ENCODE results near the gene XYLT1.

The XYLT1 gene

DNA sequence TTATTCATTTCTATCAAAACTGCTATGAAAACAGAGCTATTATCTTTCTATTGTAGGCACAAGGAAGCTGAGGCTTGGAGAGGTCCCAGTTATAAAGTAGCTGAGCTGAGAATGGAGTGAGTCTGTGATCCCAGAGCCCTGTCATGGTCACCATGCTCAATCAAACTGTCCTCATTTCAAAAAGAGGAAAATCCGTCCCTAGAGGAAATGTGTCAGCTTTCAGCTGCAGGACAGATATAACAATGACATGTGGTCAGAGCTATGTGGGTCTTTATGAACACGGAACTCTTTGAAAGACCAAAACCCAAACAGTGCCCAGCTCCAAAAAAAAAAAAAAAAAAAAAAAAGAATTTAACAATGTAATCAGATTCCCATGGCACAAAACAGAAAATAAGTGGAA lies 266.1 kb downstream of the XYLT1 start:
- no peak for TF ChIP-seq POU2F2 (IDR thresholded peaks at IDR 0.05; ENCODE audit: low read depth, low read length)
- no peak for TF ChIP-seq POLR2A (IDR thresholded peaks at IDR 0.05; ENCODE audit: low read depth, low read length)
- no peak for TF ChIP-seq TAF1 (IDR thresholded peaks at IDR 0.05; ENCODE audit: low read depth, low read length)
- TF ChIP-seq SPI1 (IDR thresholded peaks at IDR 0.05; ENCODE audit: low read depth, low read length) = no peak
- TF ChIP-seq POLR2AphosphoS5 (IDR thresholded peaks at IDR 0.05; ENCODE audit: low read depth, low read length) = no peak
- no peak for TF ChIP-seq PAX5 (IDR thresholded peaks at IDR 0.05; ENCODE audit: insufficient read depth, low read length, severe bottlenecking)
- DNase-seq (ENCODE audit: insufficient read length, low spot score) = no peak
- no peak for FAIRE-seq

DNA sequence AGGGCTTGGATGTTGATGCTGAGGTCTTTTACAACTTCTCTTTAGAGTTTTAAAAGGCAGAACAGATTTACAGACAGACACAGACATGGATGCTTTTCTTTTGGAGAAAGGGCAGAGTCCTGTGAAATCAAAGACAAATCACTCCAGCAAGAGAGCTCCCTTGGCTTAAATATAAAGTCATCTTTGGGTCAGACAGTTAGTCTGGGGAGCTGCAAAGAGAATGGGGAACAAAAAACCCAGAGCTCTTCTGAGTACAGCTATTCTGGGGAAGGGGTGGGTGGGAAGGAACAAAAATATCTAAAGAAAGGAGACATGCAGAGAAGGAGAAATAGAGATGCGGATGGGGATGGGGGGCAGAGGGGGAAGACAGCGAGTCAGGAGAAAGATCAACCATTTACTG lies 266.6 kb downstream of the XYLT1 start:
- DNase-seq (ENCODE audit: insufficient read length, low spot score) = no peak
- TF ChIP-seq SPI1 (IDR thresholded peaks at IDR 0.05; ENCODE audit: low read depth, low read length) = no peak
- no peak for TF ChIP-seq TAF1 (IDR thresholded peaks at IDR 0.05; ENCODE audit: low read depth, low read length)
- no peak for TF ChIP-seq POLR2AphosphoS5 (IDR thresholded peaks at IDR 0.05; ENCODE audit: low read depth, low read length)
- no peak for TF ChIP-seq POLR2A (IDR thresholded peaks at IDR 0.05; ENCODE audit: low read depth, low read length)
- TF ChIP-seq PAX5 (IDR thresholded peaks at IDR 0.05; ENCODE audit: insufficient read depth, low read length, severe bottlenecking) = no peak
- no peak for TF ChIP-seq POU2F2 (IDR thresholded peaks at IDR 0.05; ENCODE audit: low read depth, low read length)
- FAIRE-seq = no peak

DNA sequence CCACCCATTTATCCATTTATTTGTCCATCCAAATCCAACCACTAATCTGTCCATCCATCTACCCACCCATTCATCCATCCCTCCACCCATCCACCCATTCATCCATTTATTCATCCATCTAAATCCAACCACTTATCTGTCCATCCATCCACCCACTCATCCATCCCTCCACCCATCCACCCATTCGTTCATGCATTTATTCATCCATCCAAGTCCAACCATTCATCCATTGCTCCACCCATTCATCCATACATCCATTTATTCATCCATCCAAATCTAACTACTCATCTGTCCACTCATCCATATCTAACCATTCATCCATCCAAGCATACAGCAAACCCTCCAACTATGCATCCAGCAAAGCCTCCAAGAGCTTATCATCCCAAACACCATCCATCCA lies 267.3 kb downstream of the XYLT1 start:
- no peak for TF ChIP-seq POLR2A (IDR thresholded peaks at IDR 0.05; ENCODE audit: low read depth, low read length)
- no peak for TF ChIP-seq SPI1 (IDR thresholded peaks at IDR 0.05; ENCODE audit: low read depth, low read length)
- no peak for TF ChIP-seq TAF1 (IDR thresholded peaks at IDR 0.05; ENCODE audit: low read depth, low read length)
- TF ChIP-seq PAX5 (IDR thresholded peaks at IDR 0.05; ENCODE audit: insufficient read depth, low read length, severe bottlenecking) = no peak
- no peak for TF ChIP-seq POU2F2 (IDR thresholded peaks at IDR 0.05; ENCODE audit: low read depth, low read length)
- TF ChIP-seq POLR2AphosphoS5 (IDR thresholded peaks at IDR 0.05; ENCODE audit: low read depth, low read length) = no peak
- no peak for FAIRE-seq
- no peak for DNase-seq (ENCODE audit: insufficient read length, low spot score)

- TF ChIP-seq SPI1 (IDR thresholded peaks at IDR 0.05; ENCODE audit: low read depth, low read length) = no peak
- TF ChIP-seq POLR2AphosphoS5 (IDR thresholded peaks at IDR 0.05; ENCODE audit: low read depth, low read length) = no peak
- no peak for TF ChIP-seq POLR2A (IDR thresholded peaks at IDR 0.05; ENCODE audit: low read depth, low read length)
- no peak for TF ChIP-seq POU2F2 (IDR thresholded peaks at IDR 0.05; ENCODE audit: low read depth, low read length)
- TF ChIP-seq PAX5 (IDR thresholded peaks at IDR 0.05; ENCODE audit: insufficient read depth, low read length, severe bottlenecking) = no peak
- TF ChIP-seq TAF1 (IDR thresholded peaks at IDR 0.05; ENCODE audit: low read depth, low read length) = no peak
- DNase-seq (ENCODE audit: insufficient read length, low spot score) (no peak), FAIRE-seq (no peak)
Measured at GRCh38 chr16:17199135-17199534, 271.6 kb downstream of the XYLT1 start.

GRCh38 chr16:17196526-17196925 lies 274.2 kb downstream of the XYLT1 start:
- no peak for DNase-seq (ENCODE audit: insufficient read length, low spot score)
- TF ChIP-seq TAF1 (IDR thresholded peaks at IDR 0.05; ENCODE audit: low read depth, low read length) (no peak), POLR2A (IDR thresholded peaks at IDR 0.05; ENCODE audit: low read depth, low read length) (no peak), SPI1 (IDR thresholded peaks at IDR 0.05; ENCODE audit: low read depth, low read length) (no peak), PAX5 (IDR thresholded peaks at IDR 0.05; ENCODE audit: insufficient read depth, low read length, severe bottlenecking) (no peak), POLR2AphosphoS5 (IDR thresholded peaks at IDR 0.05; ENCODE audit: low read depth, low read length) (no peak), POU2F2 (IDR thresholded peaks at IDR 0.05; ENCODE audit: low read depth, low read length) (no peak)

DNA sequence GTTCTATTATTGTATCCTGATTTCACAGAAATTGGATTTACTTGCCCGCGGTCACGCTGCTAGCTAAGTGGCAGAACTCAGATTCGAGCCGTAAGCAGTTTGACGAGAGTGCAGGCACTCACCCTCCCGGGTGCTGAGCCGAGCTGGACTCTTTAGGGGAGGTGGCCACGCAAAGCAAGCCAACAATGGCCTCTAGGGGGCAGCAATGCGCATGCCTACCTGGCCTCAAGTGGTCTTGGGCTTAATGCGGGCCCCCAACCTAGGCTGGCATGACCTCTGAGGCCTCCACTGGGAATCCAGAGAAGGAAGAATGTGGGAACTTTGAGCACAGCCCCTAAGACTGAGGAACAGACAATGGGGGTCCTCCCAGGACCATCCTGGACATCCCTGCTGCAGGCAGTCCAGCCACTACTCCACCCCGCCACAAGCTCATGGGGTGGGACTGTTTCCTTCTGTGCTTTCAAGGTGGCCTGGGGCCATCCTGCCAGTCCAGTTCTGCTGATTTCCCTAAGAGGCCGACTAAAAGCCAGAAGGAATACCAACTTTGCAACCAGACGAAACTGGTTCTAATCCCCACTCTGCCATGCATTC lies 276.5 kb downstream of the XYLT1 start:
- DNase-seq (ENCODE audit: insufficient read length, low spot score) (peak; percentile 31), FAIRE-seq (peak; percentile 26)
- no peak for TF ChIP-seq POU2F2 (IDR thresholded peaks at IDR 0.05; ENCODE audit: low read depth, low read length)
- peak; percentile 52 for TF ChIP-seq SPI1 (IDR thresholded peaks at IDR 0.05; ENCODE audit: low read depth, low read length)

More at GRCh38 chr16:17196526-17196925, 274.2 kb downstream of the XYLT1 start:
- FAIRE-seq = no peak

GRCh38 chr16:17193566-17194100 lies 277.1 kb downstream of the XYLT1 start:
- TF ChIP-seq POU2F2 (IDR thresholded peaks at IDR 0.05; ENCODE audit: low read depth, low read length) (no peak), POLR2A (IDR thresholded peaks at IDR 0.05; ENCODE audit: low read depth, low read length) (no peak), SPI1 (IDR thresholded peaks at IDR 0.05; ENCODE audit: low read depth, low read length) (no peak), PAX5 (IDR thresholded peaks at IDR 0.05; ENCODE audit: insufficient read depth, low read length, severe bottlenecking) (no peak), POLR2AphosphoS5 (IDR thresholded peaks at IDR 0.05; ENCODE audit: low read depth, low read length) (no peak), TAF1 (IDR thresholded peaks at IDR 0.05; ENCODE audit: low read depth, low read length) (no peak)
- DNase-seq (ENCODE audit: insufficient read length, low spot score) (no peak), FAIRE-seq (no peak)

DNA sequence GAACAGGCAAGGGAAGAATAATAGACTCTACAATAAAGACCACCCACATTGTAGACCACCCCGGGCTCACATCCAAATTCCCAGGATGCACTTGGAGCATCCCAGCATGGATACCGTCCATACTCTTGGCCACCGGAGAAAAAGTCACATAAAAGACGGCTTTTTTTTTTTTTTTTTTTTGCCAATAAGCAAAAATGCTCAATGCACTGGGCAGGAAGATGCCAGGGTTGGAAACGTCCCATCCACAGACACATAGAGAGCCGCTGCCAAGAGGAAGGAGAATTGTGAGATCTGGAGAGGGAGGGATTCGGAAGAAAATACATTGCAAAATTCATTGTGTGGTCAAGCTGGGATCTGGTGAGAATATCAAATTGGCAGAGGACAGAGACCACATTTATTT lies 286.7 kb downstream of the XYLT1 start:
- DNase-seq (ENCODE audit: insufficient read length, low spot score) (no peak), FAIRE-seq (no peak)
- TF ChIP-seq POLR2A (IDR thresholded peaks at IDR 0.05; ENCODE audit: low read depth, low read length) = no peak
- TF ChIP-seq PAX5 (IDR thresholded peaks at IDR 0.05; ENCODE audit: insufficient read depth, low read length, severe bottlenecking) = no peak
- no peak for TF ChIP-seq POU2F2 (IDR thresholded peaks at IDR 0.05; ENCODE audit: low read depth, low read length)
- no peak for TF ChIP-seq SPI1 (IDR thresholded peaks at IDR 0.05; ENCODE audit: low read depth, low read length)
- TF ChIP-seq POLR2AphosphoS5 (IDR thresholded peaks at IDR 0.05; ENCODE audit: low read depth, low read length) = no peak
- no peak for TF ChIP-seq TAF1 (IDR thresholded peaks at IDR 0.05; ENCODE audit: low read depth, low read length)

- TF ChIP-seq PAX5 (IDR thresholded peaks at IDR 0.05; ENCODE audit: insufficient read depth, low read length, severe bottlenecking) (no peak), SPI1 (IDR thresholded peaks at IDR 0.05; ENCODE audit: low read depth, low read length) (no peak)
- no peak for FAIRE-seq
- no peak for DNase-seq (ENCODE audit: insufficient read length, low spot score)
Measured at GRCh38 chr16:17177959-17178905, 292.5 kb downstream of the XYLT1 start.
